SK-N-SH treated with all-trans-retinoic acid at 6 μM for 48 hours (cell line): ENCODE results near the gene WDR73.

Experiments
- CSDC2 ChIP-seq: fragments of 250-450 bp; sonication (Bioruptor Pico); IDR thresholded peaks from 2 replicates; pipeline ENCODE4 v1.5.0; 2020; ENCODE audit warnings: mild to moderate bottlenecking, moderate library complexity
- ISL1 ChIP-seq: fragments of 250-450 bp; sonication (Bioruptor Pico); IDR thresholded peaks from 2 replicates; pipeline ENCODE4 v2.1.2; 2022; ENCODE audit warnings: mild to moderate bottlenecking, moderate library complexity
- RARB ChIP-seq: fragments of 250-450 bp; sonication (Bioruptor Pico); IDR thresholded peaks from 2 replicates; pipeline ENCODE4 v1.8.0; 2021; ENCODE audit warnings: mild to moderate bottlenecking, moderate library complexity
- SNAI2 ChIP-seq: fragments of 250-450 bp; sonication (Bioruptor Pico); IDR thresholded peaks from 2 replicates; pipeline ENCODE4 v1.5.0; 2020; ENCODE audit warnings: mild to moderate bottlenecking, moderate library complexity
- ZNF565 ChIP-seq: fragments of 450-650 bp; formaldehyde crosslinking; conservative IDR thresholded peaks from 2 replicates; pipeline ENCODE4 v1.5.0; 2020; ENCODE audit warnings: low read depth, mild to moderate bottlenecking, moderate library complexity
- ZNF8 ChIP-seq: fragments of 450-650 bp; formaldehyde crosslinking; IDR thresholded peaks from 2 replicates; pipeline ENCODE4 v1.5.0; 2020; ENCODE audit warnings: mild to moderate bottlenecking, moderate library complexity
- TF ChIP-seq, protein P1 (sequence below): fragments of 250-450 bp; sonication (Bioruptor Pico); IDR thresholded peaks from 2 replicates; pipeline ENCODE4 v1.8.0; 2020; ENCODE audit warnings: mild to moderate bottlenecking, moderate library complexity, borderline replicate concordance
- TF ChIP-seq, protein P2 (sequence below): fragments of 250-450 bp; sonication (Bioruptor Pico); IDR thresholded peaks from 2 replicates; pipeline ENCODE4 v1.5.1; 2021; ENCODE audit warnings: mild to moderate bottlenecking, moderate library complexity

DNA sequence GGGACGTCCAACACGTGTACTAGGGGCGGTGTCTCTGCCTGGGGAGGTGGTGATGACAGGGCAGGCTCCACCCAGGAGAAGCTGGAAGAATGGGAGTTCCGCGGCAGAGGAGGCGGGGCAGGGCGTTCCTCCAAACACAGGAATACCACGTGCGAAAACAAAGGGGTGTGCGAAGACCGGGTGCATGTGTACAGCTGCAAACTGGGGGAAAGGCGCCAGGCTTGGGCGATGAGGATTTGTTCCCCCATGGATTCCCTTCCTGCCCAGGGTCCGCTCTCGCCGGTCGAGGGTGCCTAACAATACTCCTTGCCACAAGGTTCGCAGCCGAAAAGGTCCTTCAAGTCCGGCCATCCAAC lies 53.8 kb downstream of the WDR73 start:
- TF ChIP-seq ZNF565 (CRISPR knock-in tag) (no peak), SNAI2 (CRISPR knock-in tag) (no peak), CSDC2 (CRISPR knock-in tag) (no peak), ISL1 (no peak), ZNF8 (no peak), RARB (no peak)
- TF ChIP-seq, protein P1, sequence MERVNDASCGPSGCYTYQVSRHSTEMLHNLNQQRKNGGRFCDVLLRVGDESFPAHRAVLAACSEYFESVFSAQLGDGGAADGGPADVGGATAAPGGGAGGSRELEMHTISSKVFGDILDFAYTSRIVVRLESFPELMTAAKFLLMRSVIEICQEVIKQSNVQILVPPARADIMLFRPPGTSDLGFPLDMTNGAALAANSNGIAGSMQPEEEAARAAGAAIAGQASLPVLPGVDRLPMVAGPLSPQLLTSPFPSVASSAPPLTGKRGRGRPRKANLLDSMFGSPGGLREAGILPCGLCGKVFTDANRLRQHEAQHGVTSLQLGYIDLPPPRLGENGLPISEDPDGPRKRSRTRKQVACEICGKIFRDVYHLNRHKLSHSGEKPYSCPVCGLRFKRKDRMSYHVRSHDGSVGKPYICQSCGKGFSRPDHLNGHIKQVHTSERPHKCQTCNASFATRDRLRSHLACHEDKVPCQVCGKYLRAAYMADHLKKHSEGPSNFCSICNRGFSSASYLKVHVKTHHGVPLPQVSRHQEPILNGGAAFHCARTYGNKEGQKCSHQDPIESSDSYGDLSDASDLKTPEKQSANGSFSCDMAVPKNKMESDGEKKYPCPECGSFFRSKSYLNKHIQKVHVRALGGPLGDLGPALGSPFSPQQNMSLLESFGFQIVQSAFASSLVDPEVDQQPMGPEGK (CRISPR knock-in tag) = no peak
- TF ChIP-seq, protein P2, sequence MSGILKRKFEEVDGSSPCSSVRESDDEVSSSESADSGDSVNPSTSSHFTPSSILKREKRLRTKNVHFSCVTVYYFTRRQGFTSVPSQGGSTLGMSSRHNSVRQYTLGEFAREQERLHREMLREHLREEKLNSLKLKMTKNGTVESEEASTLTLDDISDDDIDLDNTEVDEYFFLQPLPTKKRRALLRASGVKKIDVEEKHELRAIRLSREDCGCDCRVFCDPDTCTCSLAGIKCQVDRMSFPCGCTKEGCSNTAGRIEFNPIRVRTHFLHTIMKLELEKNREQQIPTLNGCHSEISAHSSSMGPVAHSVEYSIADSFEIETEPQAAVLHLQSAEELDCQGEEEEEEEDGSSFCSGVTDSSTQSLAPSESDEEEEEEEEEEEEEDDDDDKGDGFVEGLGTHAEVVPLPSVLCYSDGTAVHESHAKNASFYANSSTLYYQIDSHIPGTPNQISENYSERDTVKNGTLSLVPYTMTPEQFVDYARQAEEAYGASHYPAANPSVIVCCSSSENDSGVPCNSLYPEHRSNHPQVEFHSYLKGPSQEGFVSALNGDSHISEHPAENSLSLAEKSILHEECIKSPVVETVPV (CRISPR knock-in tag) = no peak
